Uterus (tissue), 4 donors: ENCODE measurements around the gene INSL3. TPM values are rescaled to one million over a fixed set of nuclear protein-coding genes. Genes with fewer than 3 reads are reported as not detected.

Source experiments
- DNase-seq, 2 donors: peaks; one replicate each; pipeline ENCODE4 v3.0.0-alpha.2; 2019 to 2020
- H3K27ac ChIP-seq, 2 donors: fragments of 200-600 bp; sonication (generic); 1 replicate in 1 of 2; 2 replicates in 1 of 2; pipeline ENCODE4 v1.5.1; 2016 to 2018
- H3K27me3 ChIP-seq, 2 donors: fragments of 200-600 bp; sonication (generic); one replicate each; pipeline ENCODE4 v1.5.1; 2018 to 2019; ENCODE audit warnings: control low read depth in 1 of 2
- H3K36me3 ChIP-seq, 2 donors: fragments of 200-600 bp; sonication (generic); one replicate each; pipeline ENCODE4 v1.5.1; 2019; ENCODE audit warnings: control low read depth in 1 of 2
- H3K4me1 ChIP-seq, 2 donors: fragments of 200-600 bp; sonication (generic); one replicate each; pipeline ENCODE4 v1.5.1; 2018 to 2019; ENCODE audit warnings: control low read depth in 1 of 2
- H3K4me3 ChIP-seq, 2 donors: fragments of 200-600 bp; sonication (generic); 1 replicate in 1 of 2; 2 replicates in 1 of 2; pipeline ENCODE4 v1.5.1; 2018 to 2019; ENCODE audit warnings: mild to moderate bottlenecking in 1 of 2
- H3K9me3 ChIP-seq, 2 donors: fragments of 200-600 bp; sonication (generic); one replicate each; pipeline ENCODE4 v1.5.1; 2019; ENCODE audit warnings: control low read depth in 1 of 2
- POLR2A ChIP-seq, 2 donors: fragments of 450-650 bp; IDR thresholded peaks; one replicate each; pipeline ENCODE4 v1.6.1; 2016; ENCODE audit warnings: antibody characterized with exemption in 2 of 2, mild to moderate bottlenecking in 1 of 2, moderate library complexity in 1 of 2
- intact Hi-C: fragments of 100-400 bp; cut with DNase I; formaldehyde crosslinking; loops from one replicate; pipeline ENCODE4 v1.15.1; 2023; ENCODE audit warnings: low total_unique reads
- total RNA-seq, 4 donors: library from RNA; depleted of rRNA in 3 of 4; stranded (reverse); fragments of >200 nt in 3 of 4; gene quantifications; one replicate each; pipeline versions ENCODE4 v1.1.0 to v1.2.4, GENCODE V29; 2014 to 2023
- TF ChIP-seq, protein P1 (sequence below), 4 experiments: fragments of 200-600 bp in 2 of 4; fragments of 450-650 bp in 2 of 4; sonication (generic) in 2 of 4; IDR thresholded peaks; one replicate each; pipeline ENCODE4 v1.5.1; 2016 to 2019; ENCODE audit warnings: antibody characterized with exemption in 4 of 4, mild to moderate bottlenecking in 2 of 4, moderate library complexity in 1 of 4
- donor health status: DM: yes; HTN: yes; CAD: no.

INSL3 gene, protein sequence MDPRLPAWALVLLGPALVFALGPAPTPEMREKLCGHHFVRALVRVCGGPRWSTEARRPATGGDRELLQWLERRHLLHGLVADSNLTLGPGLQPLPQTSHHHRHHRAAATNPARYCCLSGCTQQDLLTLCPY
- not detected for total RNA-seq

DNA sequence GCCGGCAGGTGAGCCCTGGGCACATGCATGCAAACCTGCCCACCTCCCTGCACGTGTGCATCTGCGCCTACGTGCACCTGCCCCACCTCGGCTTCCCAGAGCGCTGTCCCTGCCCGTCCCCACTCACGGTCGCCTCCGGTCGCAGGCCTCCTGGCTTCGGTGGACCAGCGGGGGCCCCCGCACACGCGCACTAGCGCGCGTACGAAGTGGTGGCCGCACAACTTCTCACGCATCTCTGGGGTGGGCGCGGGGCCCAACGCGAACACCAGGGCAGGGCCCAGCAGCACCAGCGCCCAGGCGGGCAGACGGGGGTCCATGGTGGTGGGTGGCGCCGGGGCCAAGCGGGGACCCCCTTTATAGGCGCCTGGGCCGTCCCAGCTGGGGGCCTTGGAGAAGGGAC, at the start of gene INSL3:
TSS of gene INSL3 (minus strand) at position 330 of the 400 bp plus-strand sequence. CDS start at position 317, 13 bp downstream.
- TF ChIP-seq, protein P1, sequence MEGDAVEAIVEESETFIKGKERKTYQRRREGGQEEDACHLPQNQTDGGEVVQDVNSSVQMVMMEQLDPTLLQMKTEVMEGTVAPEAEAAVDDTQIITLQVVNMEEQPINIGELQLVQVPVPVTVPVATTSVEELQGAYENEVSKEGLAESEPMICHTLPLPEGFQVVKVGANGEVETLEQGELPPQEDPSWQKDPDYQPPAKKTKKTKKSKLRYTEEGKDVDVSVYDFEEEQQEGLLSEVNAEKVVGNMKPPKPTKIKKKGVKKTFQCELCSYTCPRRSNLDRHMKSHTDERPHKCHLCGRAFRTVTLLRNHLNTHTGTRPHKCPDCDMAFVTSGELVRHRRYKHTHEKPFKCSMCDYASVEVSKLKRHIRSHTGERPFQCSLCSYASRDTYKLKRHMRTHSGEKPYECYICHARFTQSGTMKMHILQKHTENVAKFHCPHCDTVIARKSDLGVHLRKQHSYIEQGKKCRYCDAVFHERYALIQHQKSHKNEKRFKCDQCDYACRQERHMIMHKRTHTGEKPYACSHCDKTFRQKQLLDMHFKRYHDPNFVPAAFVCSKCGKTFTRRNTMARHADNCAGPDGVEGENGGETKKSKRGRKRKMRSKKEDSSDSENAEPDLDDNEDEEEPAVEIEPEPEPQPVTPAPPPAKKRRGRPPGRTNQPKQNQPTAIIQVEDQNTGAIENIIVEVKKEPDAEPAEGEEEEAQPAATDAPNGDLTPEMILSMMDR (IDR thresholded peaks at IDR 0.05): no peak
- TF ChIP-seq POLR2A (IDR thresholded peaks at IDR 0.05): no peak
- H3K27me3 ChIP-seq: no peaks in the 10 kb centered on the region
- no peak for DNase-seq

DNA sequence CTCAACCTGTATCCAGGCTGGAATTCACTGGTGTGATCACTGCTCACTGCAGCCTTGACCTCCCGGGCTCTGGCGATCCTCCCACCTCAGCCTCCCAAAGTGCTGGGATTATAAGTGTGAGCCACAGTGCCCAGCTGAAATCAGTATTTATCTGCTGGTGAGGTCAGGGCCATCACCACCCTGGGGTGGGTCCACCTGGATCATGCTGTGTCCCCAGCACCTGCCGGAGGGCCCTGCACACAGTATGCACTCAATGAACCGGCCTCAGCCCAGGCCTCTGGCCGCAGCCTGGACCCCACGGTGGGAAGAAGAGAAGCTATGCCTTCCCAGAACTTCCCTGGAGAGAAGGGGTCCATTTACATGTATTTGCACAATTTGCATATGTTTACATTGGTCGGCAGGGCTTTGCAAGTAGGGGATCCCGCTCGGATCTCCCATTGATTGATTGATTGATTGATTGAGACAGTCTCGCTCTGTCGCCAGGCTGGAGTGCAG, 47.8 kb upstream of the INSL3 start:
- Histone ChIP-seq H3K36me3 (no peaks in the 10 kb centered on the region), H3K27ac (no peak overlapping the region), H3K4me1 (no peaks in the 10 kb centered on the region), H3K4me3 (no peak overlapping the region), H3K9me3 (no peaks in the 10 kb centered on the region), H3K27me3 (peaks cover 19 to 37% of the 10 kb centered on the region in 2 donors)
- TF ChIP-seq, protein P1 (IDR thresholded peaks at IDR 0.05): no peak
- intact Hi-C loops: loop anchor here (10.0 kb wide), 1 partner anchor 126 kb away; no protein-coding TSS in a partner anchor
- DNase-seq: no peak

More for the DNA sequence above, at the start of gene INSL3:
- no peaks in the 10 kb centered on the region for H3K4me1 ChIP-seq
- H3K27ac ChIP-seq: no peak within 1 kb of the TSS
- H3K4me3 ChIP-seq: no peak within 1 kb of the TSS
- H3K9me3 ChIP-seq: no peaks in the 10 kb centered on the region
- H3K36me3 ChIP-seq: no peaks in the 10 kb centered on the region
- intact Hi-C loops: no loop called here

DNA sequence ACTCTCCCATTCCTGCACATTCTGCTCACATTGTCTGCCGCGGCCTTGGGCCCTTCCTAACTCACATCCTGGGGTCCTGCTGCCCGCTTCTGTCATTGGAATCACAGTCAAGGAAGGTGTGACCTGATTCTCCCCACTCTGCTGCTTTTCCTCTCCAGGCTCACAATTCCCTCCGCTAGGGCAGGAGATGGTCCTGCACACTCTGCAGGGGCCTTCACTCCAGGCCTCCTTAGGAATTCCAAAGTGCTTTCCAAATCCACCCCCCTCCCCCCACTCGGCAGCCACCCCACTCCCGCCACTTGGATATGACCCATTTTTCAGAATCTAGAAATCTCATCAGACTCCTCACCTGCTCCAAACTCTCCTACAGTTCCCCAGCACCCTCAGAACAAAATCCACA, 47.4 kb upstream of the INSL3 start:
- H3K9me3 ChIP-seq: no peaks in the 10 kb centered on the region
- H3K36me3 ChIP-seq: no peaks in the 10 kb centered on the region
- no peak overlapping the region for H3K4me3 ChIP-seq
- no peaks in the 10 kb centered on the region for H3K4me1 ChIP-seq
- DNase-seq: no peak
- peaks cover 15 to 32% of the 10 kb centered on the region in 2 donors for H3K27me3 ChIP-seq
- intact Hi-C loops: loop anchor here (10.0 kb wide), 1 partner anchor 126 kb away; no protein-coding TSS in a partner anchor
- TF ChIP-seq, protein P1 (IDR thresholded peaks at IDR 0.05): no peak
- no peak for TF ChIP-seq POLR2A (IDR thresholded peaks at IDR 0.05)
- H3K27ac ChIP-seq: no peak overlapping the region

DNA sequence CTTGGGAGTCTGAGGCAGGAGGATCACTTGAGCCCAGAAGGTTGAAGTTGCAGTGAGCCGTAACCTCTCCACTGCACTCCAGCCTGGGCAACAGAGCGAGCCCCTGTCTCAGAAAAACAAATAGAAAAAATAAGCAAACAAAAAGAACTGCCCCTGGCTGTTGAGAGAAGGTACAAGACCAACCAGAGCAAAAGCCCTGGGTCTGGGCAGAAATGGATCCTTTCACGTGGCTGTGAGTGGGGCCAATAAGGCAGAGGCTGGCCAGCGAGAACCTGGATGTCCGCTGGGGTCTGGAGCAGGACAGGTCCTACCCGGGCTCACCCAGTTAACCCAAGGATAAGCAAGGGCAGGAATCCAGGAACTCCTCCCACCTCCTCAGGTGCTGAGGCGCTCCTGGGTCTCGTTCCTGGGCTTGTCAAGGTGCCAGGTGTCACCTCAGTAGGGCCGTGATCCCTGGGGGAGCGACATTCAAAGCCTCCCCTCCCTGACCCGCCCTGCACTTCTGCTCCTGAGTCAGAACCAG, 45.7 kb upstream of the INSL3 start:
- Histone ChIP-seq H3K9me3 (no peaks in the 10 kb centered on the region), H3K36me3 (no peaks in the 10 kb centered on the region), H3K27me3 (peaks cover 0 to 16% of the 10 kb centered on the region in 2 donors), H3K4me1 (no peaks in the 10 kb centered on the region), H3K27ac (no peak overlapping the region), H3K4me3 (no peak overlapping the region)
- TF ChIP-seq, protein P1 (IDR thresholded peaks at IDR 0.05): no peak
- TF ChIP-seq POLR2A (IDR thresholded peaks at IDR 0.05): no peak
- DNase-seq: no peak
- intact Hi-C loops: loop anchor here (10.0 kb wide), 1 partner anchor 128 kb away; no protein-coding TSS in a partner anchor

DNA sequence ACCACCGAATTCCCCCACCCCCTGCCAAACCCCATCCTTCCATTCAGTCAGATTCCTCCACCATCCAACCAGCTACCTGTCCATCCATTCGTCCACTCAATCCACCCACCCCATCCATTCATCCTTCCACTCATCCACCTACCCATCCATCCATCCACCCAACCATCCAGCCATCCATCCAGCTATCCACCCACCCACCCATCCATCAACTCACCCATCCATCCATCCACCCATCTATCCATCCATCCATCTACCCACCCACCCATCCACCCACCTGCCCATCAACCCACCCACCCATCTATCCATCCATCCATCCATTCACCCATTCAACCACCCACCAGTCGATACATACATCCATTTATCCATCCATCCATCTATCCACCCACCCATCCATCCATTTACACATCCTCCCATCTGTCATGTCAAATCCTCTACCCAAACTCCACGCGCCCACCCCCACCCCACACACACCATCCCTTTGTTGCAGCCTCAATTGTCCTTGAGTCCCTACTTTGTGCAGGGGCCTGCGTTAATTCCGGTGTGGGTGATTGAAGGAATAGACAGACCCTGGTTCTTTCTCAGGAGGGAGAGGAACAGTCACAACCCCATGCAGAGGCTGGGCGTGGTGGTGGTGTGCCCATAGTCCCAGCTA, 45.1 kb upstream of the INSL3 start:
- TF ChIP-seq, protein P1 (IDR thresholded peaks at IDR 0.05): no peak
- TF ChIP-seq POLR2A (IDR thresholded peaks at IDR 0.05): no peak
- Histone ChIP-seq H3K27me3 (peaks cover 0 to 10% of the 10 kb centered on the region in 2 donors), H3K4me1 (no peaks in the 10 kb centered on the region), H3K4me3 (no peak overlapping the region), H3K9me3 (no peaks in the 10 kb centered on the region), H3K27ac (no peak overlapping the region), H3K36me3 (no peaks in the 10 kb centered on the region)
- DNase-seq: no peak
- intact Hi-C loops: loop anchor here (10.0 kb wide), 1 partner anchor 128 kb away; no protein-coding TSS in a partner anchor
